Stimulated activated CD4-positive, alpha-beta T cell treated with anti-CD3 and anti-CD28 coated beads, Interleukin-1b, Interleukin-23, amount 100 ng/mL, for 1 hour (primary cell): ENCODE data around the gene HMG20B.
A peak's percentile ranks its signal among the peaks of the same experiment; 100 is the strongest.

ENCODE experiments used
- DNase-seq, 2 donors: peaks; one replicate each; pipeline ENCODE4 v3.0.0-alpha.2; 2020; ENCODE audit warnings: low read depth in 2 of 2

Gene HMG20B

DNA sequence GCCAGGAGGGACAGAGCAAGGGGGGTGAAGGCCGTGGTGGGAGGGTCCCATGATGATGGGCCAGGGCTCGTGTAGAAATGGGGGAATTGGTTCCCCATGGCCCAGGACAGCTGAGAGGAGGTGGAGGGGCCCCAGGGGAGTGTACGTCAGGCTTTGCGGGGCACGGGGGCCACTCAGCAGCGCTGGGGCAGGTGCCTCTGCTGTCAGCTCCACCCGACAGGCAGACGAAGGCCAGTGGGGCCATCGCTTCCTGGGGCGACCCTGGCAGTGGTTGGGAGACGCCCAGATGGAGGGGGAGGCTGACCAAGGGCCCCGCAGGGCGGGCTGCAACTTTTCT is 35.7 kb upstream of the HMG20B start:
- no peak for DNase-seq

DNA sequence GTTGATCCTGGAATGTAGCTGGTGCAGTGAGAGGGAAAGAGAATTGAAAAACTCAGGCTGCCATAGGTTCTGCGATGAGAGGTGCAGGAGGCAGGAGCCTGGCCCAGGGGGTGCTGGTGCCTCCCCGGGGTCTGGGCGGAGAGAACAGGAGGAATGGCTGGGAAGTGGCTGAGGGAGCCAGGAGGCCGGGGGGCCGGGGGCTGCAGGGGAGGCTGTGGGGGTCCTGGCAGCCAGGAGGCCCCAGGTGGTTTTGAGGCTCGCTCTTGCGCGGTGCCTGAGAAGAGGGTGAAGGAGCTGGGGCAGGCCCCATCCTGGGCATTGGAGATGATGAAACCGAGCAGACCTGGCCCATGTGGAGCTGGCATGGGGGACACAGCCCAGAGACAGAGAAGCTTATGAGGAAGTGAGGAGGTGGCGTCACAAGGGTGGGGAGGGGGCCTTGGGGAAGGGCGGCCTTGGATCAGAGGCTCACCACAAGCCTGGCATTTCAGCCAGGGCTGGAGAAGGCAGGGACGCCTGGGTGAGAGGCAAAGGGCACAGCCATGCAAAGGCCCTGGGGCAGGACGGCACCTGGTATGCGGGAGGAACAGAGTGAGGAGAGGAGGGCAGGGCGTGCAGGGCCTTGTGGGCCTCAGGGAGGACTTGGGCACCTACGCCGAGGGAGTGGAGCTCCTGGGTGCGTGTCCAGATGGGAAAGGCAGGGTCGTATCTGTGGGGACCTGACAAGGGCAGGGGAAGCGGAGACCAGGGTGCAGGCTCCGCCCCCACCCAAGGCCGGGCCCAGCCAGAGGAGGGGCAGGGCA is 35.1 kb upstream of the HMG20B start:
- no peak for DNase-seq

DNA sequence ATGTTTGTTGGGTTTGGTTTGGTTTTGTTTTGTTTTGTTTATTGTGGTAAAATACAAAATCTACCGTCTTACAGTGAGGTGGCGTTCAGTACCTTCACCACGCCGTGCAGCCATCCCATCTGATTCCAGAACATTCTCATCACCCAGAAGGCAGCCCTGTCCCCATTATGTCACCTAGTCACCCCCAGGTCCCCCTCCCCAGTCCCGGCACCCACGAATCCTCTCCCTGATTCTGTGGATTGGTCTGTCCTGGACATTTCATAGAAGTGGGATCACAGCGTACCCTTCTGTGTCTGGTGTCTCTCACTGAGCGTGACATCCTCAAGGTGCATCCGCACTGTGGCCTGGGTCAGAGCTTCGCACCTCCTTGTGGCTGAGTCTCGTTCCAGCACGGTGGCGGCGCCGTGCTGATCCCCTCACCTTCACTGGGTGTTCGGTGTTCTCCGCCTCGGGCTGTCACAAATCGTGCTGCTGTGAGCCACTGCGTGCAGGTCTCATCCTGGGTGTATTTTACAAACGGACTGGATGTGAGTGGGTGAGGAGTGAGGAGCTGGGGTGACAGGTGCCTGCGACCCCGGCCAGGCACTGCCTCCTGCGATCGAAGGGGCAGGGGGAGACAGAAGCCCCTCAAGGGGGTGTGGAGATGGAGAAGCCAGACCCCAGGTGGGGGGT is 34.4 kb upstream of the HMG20B start:
- DNase-seq: no peak

DNA sequence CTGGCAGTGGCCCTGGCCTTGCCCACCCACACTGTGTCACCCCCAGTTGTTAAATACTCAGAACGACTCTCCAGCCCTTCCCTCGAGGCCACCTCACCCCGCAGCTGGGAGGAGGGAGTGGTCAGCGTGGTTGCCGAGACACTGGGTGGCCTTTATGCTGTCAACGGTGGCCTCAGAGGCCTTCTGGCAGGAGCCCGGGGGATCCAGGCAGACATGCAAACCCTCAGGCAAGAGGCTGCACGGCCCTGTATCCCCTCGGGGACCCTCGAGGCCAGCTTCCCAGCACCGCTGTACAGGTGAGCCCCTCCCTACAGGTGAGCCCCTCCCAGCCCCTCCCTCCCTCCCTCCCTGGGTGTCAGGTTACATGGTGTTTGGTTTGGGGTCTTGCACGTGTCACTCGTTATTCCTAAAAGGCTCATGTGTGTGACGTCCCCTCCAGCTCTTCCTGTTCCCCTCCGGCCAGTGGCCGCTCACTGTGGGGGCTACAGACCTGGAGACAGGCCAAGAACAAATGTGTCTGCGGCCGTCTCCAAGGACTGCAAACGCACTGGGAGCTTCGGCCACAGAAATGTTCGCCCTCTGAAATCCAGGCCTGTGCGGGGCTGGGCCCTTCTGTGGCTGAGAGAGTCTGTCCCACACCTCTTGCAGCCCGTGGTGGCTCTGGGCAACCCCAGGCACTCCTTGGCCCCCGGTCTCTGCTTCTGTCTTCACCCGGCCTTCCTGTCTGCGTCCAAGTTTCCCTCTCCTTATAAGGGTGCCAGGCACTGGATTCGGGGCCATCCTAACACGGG is 33.6 kb upstream of the HMG20B start, which contains the start of gene TEKTIP1:
TSS of gene TEKTIP1 (plus strand) at position 210 of the 791 bp plus-strand sequence. CDS start at position 214, 4 bp downstream.
- no peak for DNase-seq

DNA sequence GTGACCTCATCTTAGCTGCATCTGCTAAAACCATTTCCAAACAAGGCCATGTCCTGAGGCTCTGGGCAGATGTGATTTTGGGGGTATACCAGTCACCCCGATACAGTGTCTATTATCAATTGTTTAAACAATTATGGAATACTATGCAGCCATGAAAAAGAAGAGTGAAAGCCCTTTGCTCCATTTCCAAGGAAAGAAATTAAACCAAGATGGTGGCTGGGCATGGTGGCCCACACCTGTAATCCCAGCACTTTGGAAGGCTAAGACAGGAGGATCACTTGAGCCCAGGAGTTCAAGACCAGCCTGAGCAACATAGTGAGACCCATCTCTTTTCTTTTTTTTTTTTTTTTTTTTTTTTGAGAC is 33.0 kb upstream of the HMG20B start:
- DNase-seq: no peak

DNA sequence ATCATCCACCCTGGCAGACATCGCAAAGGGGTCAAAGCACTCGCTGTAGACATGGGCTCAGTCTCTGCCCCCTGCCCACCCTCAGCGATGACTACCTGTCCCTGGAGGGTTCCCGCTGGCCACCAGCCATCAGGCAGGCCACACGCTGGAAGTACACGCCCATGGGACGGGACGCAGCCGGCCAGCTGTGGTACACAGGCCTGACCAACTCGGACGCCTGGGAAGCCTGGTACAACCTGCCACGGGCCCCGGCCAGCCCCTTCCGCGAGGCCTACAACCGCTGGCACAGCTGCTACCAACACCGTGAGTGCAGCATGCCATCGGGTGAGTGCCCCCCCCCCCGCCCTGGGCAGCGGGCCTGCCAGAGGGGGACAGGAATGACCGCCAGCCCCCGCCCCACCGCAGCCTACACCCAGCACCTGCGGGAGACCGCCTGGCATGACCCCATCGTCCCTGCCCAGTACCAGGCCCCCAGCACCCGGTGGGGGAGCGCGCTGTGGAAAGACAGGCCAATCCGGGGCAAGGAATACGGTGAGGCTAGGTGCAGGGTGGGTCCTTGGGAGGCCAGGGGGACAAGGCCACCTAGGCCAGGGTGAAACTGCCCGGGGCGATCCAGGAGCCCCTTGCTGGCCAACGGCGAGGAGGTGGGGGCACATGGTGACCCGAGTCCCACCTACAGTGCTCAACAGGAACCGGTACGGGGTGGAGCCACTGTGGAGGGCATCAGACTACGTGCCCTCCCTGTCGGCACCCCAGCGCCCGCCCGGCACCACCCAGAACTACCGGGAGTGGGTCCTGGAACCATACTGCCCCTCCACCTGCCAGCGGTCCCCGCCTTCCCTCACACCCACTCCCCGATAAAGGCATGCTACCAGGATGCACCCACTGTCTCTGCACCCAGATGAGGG is 29.3 kb upstream of the HMG20B start:
- DNase-seq: no peak

DNA sequence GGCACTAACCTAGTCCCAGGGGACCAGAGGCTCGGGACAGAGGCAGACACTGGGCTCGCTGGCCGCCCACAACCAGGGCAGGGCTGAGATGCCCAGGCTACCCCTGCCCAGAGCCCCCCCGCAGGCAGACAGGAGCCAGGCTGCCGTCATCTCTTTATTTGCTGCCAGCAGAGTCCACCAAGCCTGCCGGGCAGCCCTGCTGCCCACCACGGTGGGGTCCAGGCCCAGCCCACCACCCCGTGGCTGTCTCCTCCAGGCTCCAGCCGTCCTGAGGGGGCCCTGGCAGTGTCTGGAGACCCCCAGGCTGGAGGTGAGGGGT is 28.7 kb upstream of the HMG20B start:
- no peak for DNase-seq

DNA sequence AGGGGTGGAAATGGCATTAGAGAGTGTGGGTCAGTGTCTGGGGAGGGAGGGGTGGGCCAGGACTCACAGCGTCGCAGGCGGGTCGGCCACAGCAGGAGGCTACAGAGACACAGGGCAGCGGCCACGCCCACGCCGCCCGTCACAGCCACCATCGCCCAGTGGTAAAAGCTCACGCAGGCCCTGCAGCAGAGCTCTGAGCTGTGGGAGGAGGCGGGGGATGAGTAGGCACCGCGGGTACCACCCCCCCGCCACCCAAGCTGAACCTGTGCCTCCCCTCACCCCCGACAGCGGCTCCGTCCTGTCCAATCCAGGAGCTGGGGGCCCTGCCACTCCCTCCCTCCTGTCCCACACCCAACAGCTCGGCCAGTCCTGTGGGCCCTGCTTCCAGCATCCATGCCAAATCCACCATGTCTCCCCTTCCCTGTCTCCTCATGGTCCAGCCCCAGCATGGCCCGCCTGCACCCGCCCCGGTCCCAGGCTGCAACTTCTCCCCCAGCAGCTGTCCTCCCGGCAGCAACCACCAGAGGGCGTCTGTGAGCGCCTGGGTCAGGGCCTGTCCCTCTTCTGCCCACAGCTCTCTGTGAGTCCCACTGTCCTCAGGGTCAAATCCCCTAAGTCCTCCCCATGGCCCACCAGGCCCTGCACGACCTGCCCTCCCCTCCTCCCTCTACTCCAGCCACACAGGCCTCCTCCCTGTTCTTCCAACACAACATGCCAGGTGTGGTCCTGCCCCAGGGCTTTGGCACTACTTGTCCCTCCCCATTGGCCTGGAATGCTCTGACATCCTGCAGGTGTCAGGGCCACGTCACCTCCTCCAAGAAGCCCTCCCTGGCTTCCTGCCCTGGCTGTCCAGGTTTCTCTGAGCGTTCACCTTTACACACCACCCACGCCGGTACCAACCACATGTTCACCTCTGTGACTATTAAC is 27.7 kb upstream of the HMG20B start:
- DNase-seq: peak; percentile 51 to 69

DNA sequence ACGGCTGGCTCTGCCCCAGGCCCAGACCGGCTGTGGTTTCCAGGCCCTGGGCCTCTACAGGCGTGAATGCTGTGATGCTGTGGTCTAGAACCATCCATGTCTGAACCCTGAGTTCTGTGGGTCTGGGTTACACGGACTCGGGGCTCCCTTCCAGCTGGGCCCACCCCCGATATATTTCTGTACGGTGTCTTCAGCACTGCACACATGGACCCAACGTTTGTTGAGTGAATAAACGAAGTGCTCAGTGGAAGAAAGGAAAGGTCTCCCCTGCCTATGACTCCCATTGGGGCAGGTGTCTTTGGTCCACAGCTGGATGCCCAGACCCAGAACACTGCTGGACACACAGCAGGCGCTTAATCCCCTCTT is 27.1 kb upstream of the HMG20B start:
- DNase-seq: no peak

DNA sequence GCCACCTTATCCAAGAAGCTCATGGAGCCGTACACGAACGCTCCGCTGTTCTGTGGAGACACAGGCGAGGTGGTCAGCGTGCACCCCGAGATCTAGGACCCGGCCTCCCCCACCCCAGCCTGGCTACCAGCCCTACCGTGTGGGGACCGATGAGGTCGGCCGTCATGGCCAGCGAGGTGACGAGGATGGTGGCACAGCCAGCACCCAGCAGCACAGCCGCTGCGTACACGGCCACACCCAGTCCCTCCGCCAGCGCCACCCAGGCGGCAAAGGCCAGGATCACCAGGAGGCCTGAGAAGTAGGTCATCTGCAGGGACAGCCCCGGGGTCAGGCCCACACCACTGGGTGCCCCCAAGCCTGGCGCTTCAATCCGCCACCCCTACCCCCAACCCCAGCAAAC is 26.6 kb upstream of the HMG20B start:
- no peak for DNase-seq

DNA sequence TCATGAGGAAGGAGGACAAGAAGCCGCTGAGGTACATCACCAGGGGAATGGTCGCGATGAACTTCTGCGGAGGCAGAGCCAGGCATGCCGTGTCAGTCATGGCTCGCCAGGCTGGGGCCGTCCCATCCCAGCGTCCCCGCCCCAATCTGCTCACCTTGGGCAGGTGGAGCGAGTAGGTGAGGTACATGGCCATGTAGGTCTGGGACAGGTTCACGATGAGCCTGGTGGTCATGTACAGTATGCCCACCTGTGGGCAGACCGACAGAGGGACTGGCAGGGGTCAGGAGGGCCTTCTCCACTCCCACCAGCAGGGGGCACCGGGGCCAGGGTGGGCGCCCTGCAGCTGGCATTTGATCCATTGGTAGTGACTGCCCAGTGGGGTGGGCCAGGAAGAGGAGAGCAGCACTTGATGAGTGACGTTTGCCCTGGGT is 25.4 kb upstream of the HMG20B start:
- DNase-seq: no peak

DNA sequence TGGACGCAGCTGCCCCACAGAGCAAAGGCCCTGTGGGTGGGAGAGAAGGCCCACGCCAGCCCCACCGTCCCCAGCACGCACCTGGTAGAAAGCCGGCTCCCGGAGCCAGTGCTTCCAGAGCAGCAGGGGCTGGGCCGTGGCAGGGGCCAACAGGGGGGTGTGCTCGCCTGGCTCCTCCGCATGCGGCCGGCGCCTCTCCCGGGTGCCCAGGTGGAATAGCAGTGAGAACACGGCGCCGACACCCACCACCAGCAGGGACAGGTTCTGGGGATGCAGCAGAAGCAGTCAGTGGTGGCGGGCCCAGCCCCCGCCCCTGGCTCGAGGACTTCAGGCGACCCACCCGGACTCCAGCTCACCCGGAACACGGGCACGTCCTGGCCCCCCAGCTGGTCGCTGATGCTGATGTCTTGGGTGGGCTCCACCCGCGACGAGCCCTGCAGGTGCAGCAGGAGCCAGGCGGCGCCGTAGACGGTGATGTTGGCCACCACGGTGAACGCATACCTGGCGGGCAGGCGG is 24.9 kb upstream of the HMG20B start:
- DNase-seq: no peak

DNA sequence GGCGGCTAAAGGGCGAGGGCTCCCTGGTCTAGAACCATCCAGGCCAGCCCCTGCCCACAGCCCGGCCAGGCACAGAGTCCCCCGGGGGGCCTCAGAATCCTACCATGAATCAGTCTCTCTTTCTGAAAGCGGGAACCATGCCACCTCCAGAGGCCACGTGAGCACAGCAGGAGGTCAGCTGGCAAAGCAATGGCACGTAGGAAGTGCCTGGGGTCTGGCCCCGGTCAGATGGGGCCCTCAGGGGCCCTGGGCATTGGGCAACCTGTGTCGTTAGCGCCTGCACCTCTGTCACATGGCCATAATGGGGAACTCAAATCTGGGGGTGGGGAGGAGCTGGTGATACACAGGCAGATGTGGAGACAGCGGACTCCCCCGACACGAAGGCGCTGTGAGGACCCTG is 24.1 kb upstream of the HMG20B start:
- DNase-seq: no peak

DNA sequence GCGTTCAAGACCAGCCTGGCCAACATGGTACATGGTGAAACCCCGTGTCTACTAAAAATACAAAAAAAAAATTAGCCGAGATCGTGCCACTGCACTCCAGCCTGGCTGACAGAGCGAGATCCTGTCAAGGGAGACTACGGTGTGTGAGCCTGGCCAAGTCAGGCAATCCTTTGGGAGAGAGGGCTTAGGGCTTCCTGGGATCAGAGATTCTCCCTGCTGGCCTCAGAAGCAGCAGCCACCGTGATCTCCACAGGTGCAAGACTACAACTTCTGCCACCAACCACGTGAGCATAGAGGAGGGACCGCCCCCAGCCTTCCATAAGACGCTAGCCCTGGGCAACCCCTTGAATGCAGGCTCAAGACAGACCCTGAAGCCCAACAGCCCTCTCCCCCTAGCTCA is 22.9 kb upstream of the HMG20B start:
- DNase-seq: no peak

DNA sequence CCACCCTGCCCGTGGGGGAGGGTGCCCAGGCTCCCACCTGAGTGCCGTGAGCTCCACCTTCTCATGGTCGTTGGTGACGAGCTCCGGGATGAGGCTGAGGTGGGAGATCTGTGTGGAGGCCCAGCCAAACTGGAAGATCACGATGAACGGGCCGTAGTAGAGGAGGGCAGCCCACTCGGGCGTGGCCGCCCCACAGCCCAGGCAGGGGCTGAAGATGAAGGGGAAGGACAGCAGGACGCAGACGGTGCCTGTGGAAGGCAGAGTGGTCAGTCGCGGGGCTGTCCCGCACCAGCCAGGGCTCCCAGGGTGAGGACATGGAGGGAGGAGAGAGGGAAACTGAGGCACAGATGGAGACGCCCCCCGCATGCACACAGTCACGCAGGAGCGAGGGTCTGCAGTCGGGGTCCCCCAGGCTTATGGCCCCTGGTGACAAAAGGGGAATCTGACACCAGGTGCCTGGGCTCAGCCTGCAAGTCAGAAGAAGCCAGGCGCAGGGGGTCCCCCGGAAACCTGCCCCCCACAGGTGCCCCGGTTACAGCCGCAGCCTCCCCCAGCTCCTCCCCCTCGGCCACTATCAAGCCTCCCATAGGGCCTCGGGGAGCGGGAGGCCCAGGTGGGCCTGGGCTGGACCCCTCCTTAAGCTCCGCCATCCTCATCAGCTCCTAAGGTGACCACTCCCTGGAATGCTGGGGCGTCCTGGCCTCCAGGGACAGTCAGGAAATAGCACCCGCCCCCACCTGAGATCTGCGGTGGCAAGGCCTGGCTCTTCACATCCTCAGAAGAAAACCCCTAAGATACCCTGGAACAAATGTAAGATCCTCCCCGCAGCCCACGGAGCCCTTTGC is 21.6 kb upstream of the HMG20B start:
- DNase-seq: no peak

DNA sequence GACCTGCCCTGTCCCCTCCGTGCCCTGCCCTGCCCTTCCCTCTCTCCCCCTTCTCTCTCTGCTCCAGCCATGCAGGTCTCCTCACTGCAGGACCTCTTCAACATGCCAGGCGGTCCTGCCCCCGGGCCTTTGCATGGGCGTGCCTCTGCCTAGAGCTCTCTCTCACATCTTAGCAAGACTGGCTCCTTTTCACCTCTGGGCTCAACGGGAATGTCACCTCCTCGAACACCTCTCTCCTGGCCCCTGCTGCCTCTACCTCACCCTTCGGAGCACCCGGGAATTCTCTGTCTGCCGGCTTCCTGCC is 21.0 kb upstream of the HMG20B start:
- no peak for DNase-seq

DNA sequence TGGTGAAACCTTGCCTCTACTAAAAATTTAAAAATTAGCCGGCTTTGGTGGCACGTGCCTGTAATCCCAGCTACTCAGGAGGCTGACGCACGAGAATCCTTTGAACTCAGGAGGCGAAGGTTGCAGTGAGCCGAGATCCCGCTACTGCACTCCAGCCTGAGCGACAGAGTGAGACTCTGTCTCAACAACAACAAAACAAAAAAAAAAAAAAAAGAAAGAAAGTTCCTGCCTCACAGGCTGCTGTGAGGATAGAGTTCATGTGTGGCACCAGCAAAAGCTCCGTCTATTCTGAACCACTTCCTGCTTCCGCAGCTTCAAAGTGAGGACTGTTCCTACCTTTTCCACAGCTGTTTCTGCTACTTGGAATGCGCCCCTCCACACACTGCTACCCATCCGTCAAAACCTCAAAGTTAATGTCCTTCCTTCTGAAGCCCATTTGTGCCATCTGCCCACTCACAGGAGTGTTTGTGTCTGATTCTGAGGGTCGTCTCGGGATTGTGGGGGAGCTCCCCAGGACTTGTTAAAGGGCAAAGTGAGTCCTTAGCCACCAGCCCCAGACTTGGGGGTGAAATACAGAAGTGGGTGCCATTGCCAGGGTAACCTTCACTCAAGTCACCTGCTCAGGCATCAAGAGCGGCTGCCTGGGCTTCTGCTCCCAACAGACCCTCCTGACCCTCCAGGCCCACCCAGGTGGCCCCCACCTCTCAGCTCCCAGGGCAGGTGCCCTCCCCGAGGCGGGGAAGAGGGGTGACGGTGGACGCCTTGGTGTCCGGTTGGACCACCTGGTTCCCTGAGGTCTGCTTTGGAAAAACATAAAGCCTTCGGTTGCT is 18.3 kb upstream of the HMG20B start:
- DNase-seq: no peak

DNA sequence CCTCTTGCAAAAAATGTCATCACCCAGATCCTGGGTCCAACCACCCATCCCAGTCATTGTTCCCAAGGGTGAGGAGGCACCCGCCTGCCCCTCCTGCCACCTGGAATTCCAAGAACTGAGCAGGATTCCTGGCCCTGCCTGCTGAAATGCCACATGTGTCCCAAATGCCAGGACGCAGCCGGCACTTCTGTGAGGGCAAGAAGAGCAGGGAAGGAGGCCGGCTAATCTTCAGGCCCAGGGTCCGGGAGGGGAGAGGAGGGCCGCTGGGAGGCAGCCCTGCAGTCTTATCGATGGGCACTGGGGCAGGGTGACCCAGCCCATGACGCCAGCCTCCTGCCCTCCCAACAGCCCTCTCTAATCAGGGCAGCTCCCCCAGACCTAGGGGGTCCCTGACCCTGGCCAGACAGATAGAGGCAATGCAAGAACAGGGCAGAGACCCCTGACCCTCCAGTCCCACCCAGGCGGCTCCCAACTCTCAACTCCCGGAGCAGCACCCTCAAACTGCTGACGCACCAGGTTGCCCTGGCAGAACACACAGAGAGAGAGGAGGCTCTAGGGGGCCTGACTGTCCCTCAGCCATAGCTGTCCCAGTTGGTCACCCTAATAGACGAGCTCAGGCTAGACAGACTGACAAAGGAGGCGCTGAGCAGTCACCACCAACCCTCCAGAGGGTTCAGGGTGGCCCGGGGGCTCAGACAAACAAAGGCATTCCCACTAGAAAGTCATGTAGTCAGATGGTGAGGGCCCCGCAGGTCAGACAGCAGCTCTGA is 16.9 kb upstream of the HMG20B start:
- DNase-seq: no peak
